ENCODE measurements around the gene MUTYH. TPM values are rescaled to one million over a fixed set of nuclear protein-coding genes. Genes with fewer than 3 reads are reported as not detected.

Gene MUTYH
- total and polyA plus RNA-seq, 2 of the 8 experiments (the other 6 are each of a cell fraction or from before 2014, with no cell fraction given): 51.9 to 65.7 TPM

- H4K91ac ChIP-seq (replicated peaks; ENCODE audit: insufficient read length, low read length): no peak overlapping the region
- no peaks in the 10 kb centered on the region for H3K23me2 ChIP-seq (ENCODE audit: low read depth, low read length)
- no peak overlapping the region for H3K18ac ChIP-seq (ENCODE audit: extremely low read depth, low read length)
- no peaks in the 10 kb centered on the region for H3K9me3 ChIP-seq (ENCODE audit: insufficient read depth in 2 of 2, low read depth in 1 of 2, low read length in 1 of 2)
- H3K4me3 ChIP-seq (ENCODE audit: extremely low read depth in 1 of 4, insufficient read depth in 2 of 4, low read depth in 3 of 4, low read length in 4 of 4): no peak overlapping the region
- no peak overlapping the region for H2AK5ac ChIP-seq (ENCODE audit: low read depth, low read length)
- no peak overlapping the region for H2BK15ac ChIP-seq (ENCODE audit: low read length)
- no peak overlapping the region for H2BK5ac ChIP-seq (ENCODE audit: low read depth, low read length)
- no peak overlapping the region for H4K8ac ChIP-seq (ENCODE audit: extremely low read depth, insufficient read depth, low read length)
- no peak for FAIRE-seq
- ChIA-PET CTCF (ENCODE audit: partially characterized antibody) (interaction anchor here (0.9 to 2.1 kb wide), 3 partner anchors 13 to 359 kb away, joined by 3 to 18 read pairs (median 3); no protein-coding TSS in a partner anchor), POLR2A (ENCODE audit: partially characterized antibody) (interaction anchor here (0.6 to 0.7 kb wide), 2 partner anchors 33 to 204 kb away, joined by 3 to 5 read pairs; partner anchors contain the start of genes MUTYH and TOE1)
- no peak overlapping the region for H3K9ac ChIP-seq (replicated peaks in 1 of 4; ENCODE audit: extremely low read depth in 1 of 4, low read depth in 3 of 4, low read length in 3 of 4)
- no peak overlapping the region for H3K23ac ChIP-seq (ENCODE audit: insufficient read length)
- no peak overlapping the region for H3K4ac ChIP-seq (replicated peaks; ENCODE audit: insufficient read length, low read depth, low read length)
- no peak overlapping the region for H2AFZ ChIP-seq (ENCODE audit: low read length)
- H3K4me1 ChIP-seq (replicated peaks in 1 of 4; ENCODE audit: control insufficient read depth in 3 of 4, insufficient read depth in 4 of 4, low read length in 3 of 4): no peaks in the 10 kb centered on the region
- H4K20me1 ChIP-seq (replicated peaks in 1 of 2; ENCODE audit: control insufficient read depth in 1 of 2, insufficient read depth in 2 of 2, low read length in 2 of 2): no peaks in the 10 kb centered on the region
- no peaks in the 10 kb centered on the region for H3K79me2 ChIP-seq (ENCODE audit: control insufficient read depth in 1 of 2, insufficient read depth in 2 of 2, low read length in 2 of 2)
- H2BK120ac ChIP-seq (replicated peaks; ENCODE audit: low read depth, low read length): no peak overlapping the region
- H2BK20ac ChIP-seq (ENCODE audit: low read length): no peak overlapping the region
- no peak for DNase-seq (ENCODE audit: low read depth in 1 of 2, low spot score in 2 of 2)
- no peak overlapping the region for H3K27ac ChIP-seq (ENCODE audit: low read depth, low read length)
- no peak overlapping the region for H3K56ac ChIP-seq (replicated peaks; ENCODE audit: insufficient read length, low read depth, low read length)
- H4K5ac ChIP-seq (ENCODE audit: insufficient read length, low read depth, low read length): no peak overlapping the region
- no peak overlapping the region for H2BK12ac ChIP-seq (ENCODE audit: low read depth, low read length)
- H3K79me1 ChIP-seq (ENCODE audit: low read depth, low read length): no peaks in the 10 kb centered on the region
- H3K27me3 ChIP-seq (replicated peaks in 1 of 4; ENCODE audit: control insufficient read depth in 3 of 4, extremely low read depth in 1 of 4, insufficient read depth in 3 of 4, low read length in 3 of 4): no peaks in the 10 kb centered on the region
- H3K36me3 ChIP-seq (ENCODE audit: control insufficient read depth in 2 of 4, insufficient read depth in 4 of 4, low read length in 3 of 4): no peaks in the 10 kb centered on the region
- no peak overlapping the region for H3K4me2 ChIP-seq (ENCODE audit: insufficient read depth in 1 of 2, low read depth in 2 of 2, low read length in 2 of 2)
- H3K14ac ChIP-seq (ENCODE audit: insufficient read length): no peak overlapping the region
- no peak for TF ChIP-seq POLR2A (IDR thresholded peaks at IDR 0.05; ENCODE audit: control extremely low read depth in 1 of 2, low read depth in 2 of 2, low read length in 2 of 2)
- TF ChIP-seq CEBPB (IDR thresholded peaks at IDR 0.05; ENCODE audit: low read depth, low read length): no peak
- no peak for TF ChIP-seq SIX5 (IDR thresholded peaks at IDR 0.05; ENCODE audit: low read depth, low read length)
- no peak for TF ChIP-seq NANOG (IDR thresholded peaks at IDR 0.05; ENCODE audit: insufficient read depth, low read depth, low read length, poor library complexity, severe bottlenecking)
- no peak for TF ChIP-seq TCF12 (IDR thresholded peaks at IDR 0.05; ENCODE audit: low read depth, low read length)
- no peak for TF ChIP-seq POLR2AphosphoS5 (IDR thresholded peaks at IDR 0.05; ENCODE audit: low read depth, low read length)
- TF ChIP-seq HDAC6 (IDR thresholded peaks at IDR 0.05; ENCODE audit: low read depth, low read length): no peak
- no peak for TF ChIP-seq YY1 (IDR thresholded peaks at IDR 0.05; ENCODE audit: low read depth, low read length)
- TF ChIP-seq FOSL1 (IDR thresholded peaks at IDR 0.05; ENCODE audit: insufficient read depth, low read depth, low read length): no peak
- TF ChIP-seq JUN (IDR thresholded peaks at IDR 0.05; ENCODE audit: low read depth, low read length): no peak
- no peak for TF ChIP-seq BCL11A (IDR thresholded peaks at IDR 0.05; ENCODE audit: low read depth in 2 of 2, low read length in 2 of 2)
- TF ChIP-seq ASH2L (IDR thresholded peaks at IDR 0.05; ENCODE audit: low read length): no peak
- TF ChIP-seq, protein P1, sequence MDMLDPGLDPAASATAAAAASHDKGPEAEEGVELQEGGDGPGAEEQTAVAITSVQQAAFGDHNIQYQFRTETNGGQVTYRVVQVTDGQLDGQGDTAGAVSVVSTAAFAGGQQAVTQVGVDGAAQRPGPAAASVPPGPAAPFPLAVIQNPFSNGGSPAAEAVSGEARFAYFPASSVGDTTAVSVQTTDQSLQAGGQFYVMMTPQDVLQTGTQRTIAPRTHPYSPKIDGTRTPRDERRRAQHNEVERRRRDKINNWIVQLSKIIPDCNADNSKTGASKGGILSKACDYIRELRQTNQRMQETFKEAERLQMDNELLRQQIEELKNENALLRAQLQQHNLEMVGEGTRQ (IDR thresholded peaks at IDR 0.05; ENCODE audit: low read length): no peak
- TF ChIP-seq SIN3A (conservative IDR thresholded peaks at IDR 0.05 in 1 of 2, IDR thresholded peaks at IDR 0.05 in 1 of 2; ENCODE audit: low read depth in 1 of 2, low read length in 2 of 2): no peak
- no peak for TF ChIP-seq CBX5 (IDR thresholded peaks at IDR 0.05; ENCODE audit: low read depth, low read length)
Measured at GRCh38 chr1:45373573-45373972, 33.3 kb upstream of the MUTYH start.
